ENCODE measurements around the gene PLXDC2. TPM values are rescaled to one million over a fixed set of nuclear protein-coding genes. Genes with fewer than 3 reads are reported as not detected.

The PLXDC2 gene
- total and polyA plus RNA-seq, 2 experiments from 2014 or later = 13.5 to 19.4 TPM

- no peak for TF ChIP-seq ZNF462 (CRISPR knock-in tag; IDR thresholded peaks at IDR 0.05)
Measured at GRCh38 chr10:20195076-20195475, 378.8 kb downstream of the PLXDC2 start (continued).

DNA sequence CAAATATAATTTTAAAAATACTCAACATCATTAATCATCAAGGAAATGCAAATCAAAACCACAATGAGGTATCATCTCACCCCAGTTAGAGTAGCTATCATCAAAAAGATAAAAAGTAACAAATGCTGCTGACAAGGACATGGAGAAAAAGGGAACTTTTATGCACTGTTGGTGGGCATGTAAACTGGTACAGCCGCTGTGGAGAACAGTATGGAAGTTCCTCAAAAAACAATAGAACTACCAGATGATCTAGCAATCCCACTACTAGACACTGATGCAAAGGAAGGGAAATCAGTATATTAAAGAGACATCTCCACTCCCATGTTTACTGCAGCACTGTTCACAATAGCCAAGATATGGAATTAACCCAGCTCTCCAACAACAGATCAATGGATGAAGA lies 384.5 kb downstream of the PLXDC2 start:
- no peak overlapping the region; the same call in 1 of the 2 replicates for H3K27ac Mint-ChIP-seq

More for the DNA sequence above, 384.5 kb downstream of the PLXDC2 start:
- Mint-ChIP-seq H3K4me3 (no peak overlapping the region), H3K4me1 (peaks cover 37% of the 10 kb centered on the region), H3K36me3 (ENCODE audit: low read depth) (no peaks in the 10 kb centered on the region), H3K27me3 (ENCODE audit: insufficient read depth, low read depth, poor library complexity) (no peaks in the 10 kb centered on the region), H3K9me3 (no peaks in the 10 kb centered on the region)
- TF ChIP-seq POLR2AphosphoS5 (IDR thresholded peaks at IDR 0.05; ENCODE audit: low read depth) = no peak
- no peak for TF ChIP-seq ETS1 (IDR thresholded peaks at IDR 0.05)
- no peak for TF ChIP-seq ZNF331 (CRISPR knock-in tag; IDR thresholded peaks at IDR 0.05; ENCODE audit: low read depth)
- TF ChIP-seq STAT1 (IDR thresholded peaks at IDR 0.05; ENCODE audit: unreplicated experiment) = no peak
- no peak for TF ChIP-seq EZH2phosphoT487 (IDR thresholded peaks at IDR 0.05; ENCODE audit: unreplicated experiment)
- H3K27me3 ChIP-seq (ENCODE audit: insufficient read depth) = no peaks in the 10 kb centered on the region
- no peaks in the 10 kb centered on the region for H4K20me1 ChIP-seq (replicated peaks; ENCODE audit: insufficient read depth)
- no peak for ATAC-seq
- DNase-seq (ENCODE audit: low spot score) = no peak
- no peak overlapping the region for H3K27ac ChIP-seq (ENCODE audit: low read depth)
- no peak overlapping the region for H3K4me3 ChIP-seq
- H3K79me2 ChIP-seq (replicated peaks; ENCODE audit: insufficient read depth) = no peaks in the 10 kb centered on the region
- H3K4me2 ChIP-seq = no peak overlapping the region
- no peaks in the 10 kb centered on the region for H3K36me3 ChIP-seq (ENCODE audit: insufficient read depth)
- H3K4me1 ChIP-seq (ENCODE audit: insufficient read depth) = no peaks in the 10 kb centered on the region
- no peak overlapping the region for H2AFZ ChIP-seq
- no peaks in the 10 kb centered on the region for H3K9me2 ChIP-seq (ENCODE audit: insufficient read depth)
- no peaks in the 10 kb centered on the region for H3F3A ChIP-seq (replicated peaks; ENCODE audit: low read depth)
